SK-N-SH treated with all-trans-retinoic acid at 6 μM for 48 hours (cell line): ENCODE results near the gene PLA2G12B.

ENCODE experiments used
- CSDC2 ChIP-seq: fragments of 250-450 bp; sonication (Bioruptor Pico); IDR thresholded peaks from 2 replicates; pipeline ENCODE4 v1.5.0; 2020; ENCODE audit warnings: mild to moderate bottlenecking, moderate library complexity
- ISL1 ChIP-seq: fragments of 250-450 bp; sonication (Bioruptor Pico); IDR thresholded peaks from 2 replicates; pipeline ENCODE4 v2.1.2; 2022; ENCODE audit warnings: mild to moderate bottlenecking, moderate library complexity
- ZFP3 ChIP-seq: fragments of 250-450 bp; sonication (Bioruptor Pico); IDR thresholded peaks from 2 replicates; pipeline ENCODE4 v1.5.0; 2020; ENCODE audit warnings: mild to moderate bottlenecking, moderate library complexity
- TF ChIP-seq, protein P1 (sequence below): fragments of 250-450 bp; sonication (Bioruptor Pico); IDR thresholded peaks from 2 replicates; pipeline ENCODE4 v1.5.1; 2020; ENCODE audit warnings: low read depth, mild to moderate bottlenecking, moderate library complexity

DNA sequence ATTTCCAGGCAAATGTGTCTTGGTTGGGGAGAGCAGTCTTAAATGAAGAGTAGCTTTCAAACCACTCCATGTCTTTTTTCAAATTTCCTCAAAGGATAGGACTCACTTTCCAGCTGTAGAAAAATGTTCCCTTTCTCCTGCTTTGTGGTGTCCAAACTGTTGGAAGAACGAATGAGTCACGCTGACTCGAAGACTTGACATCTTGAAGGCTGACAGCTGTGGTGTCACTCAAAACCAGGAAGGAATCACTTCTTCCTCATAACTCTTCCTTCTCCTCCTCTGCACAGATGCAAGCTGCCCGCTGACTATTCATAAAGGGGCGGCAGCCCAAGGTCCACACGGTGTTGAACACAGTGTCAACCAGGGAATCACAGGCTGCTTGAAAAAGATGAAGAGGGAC, 19.2 kb downstream of the PLA2G12B start:
- TF ChIP-seq, protein P1, sequence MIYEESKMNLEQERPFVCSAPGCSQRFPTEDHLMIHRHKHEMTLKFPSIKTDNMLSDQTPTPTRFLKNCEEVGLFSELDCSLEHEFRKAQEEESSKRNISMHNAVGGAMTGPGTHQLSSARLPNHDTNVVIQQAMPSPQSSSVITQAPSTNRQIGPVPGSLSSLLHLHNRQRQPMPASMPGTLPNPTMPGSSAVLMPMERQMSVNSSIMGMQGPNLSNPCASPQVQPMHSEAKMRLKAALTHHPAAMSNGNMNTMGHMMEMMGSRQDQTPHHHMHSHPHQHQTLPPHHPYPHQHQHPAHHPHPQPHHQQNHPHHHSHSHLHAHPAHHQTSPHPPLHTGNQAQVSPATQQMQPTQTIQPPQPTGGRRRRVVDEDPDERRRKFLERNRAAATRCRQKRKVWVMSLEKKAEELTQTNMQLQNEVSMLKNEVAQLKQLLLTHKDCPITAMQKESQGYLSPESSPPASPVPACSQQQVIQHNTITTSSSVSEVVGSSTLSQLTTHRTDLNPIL (CRISPR knock-in tag), result no peak
- TF ChIP-seq ZFP3 (CRISPR knock-in tag) (no peak), ISL1 (no peak), CSDC2 (CRISPR knock-in tag) (no peak)
